DLD1 (cell line): ENCODE data around the gene VTI1A.

ENCODE experiments used
- in situ Hi-C: cut with HindIII; loops from 2 replicates; pipeline ENCODE4 v1.10.0; 2017; ENCODE audit warnings: low sequenced_read_pairs

Gene VTI1A

DNA sequence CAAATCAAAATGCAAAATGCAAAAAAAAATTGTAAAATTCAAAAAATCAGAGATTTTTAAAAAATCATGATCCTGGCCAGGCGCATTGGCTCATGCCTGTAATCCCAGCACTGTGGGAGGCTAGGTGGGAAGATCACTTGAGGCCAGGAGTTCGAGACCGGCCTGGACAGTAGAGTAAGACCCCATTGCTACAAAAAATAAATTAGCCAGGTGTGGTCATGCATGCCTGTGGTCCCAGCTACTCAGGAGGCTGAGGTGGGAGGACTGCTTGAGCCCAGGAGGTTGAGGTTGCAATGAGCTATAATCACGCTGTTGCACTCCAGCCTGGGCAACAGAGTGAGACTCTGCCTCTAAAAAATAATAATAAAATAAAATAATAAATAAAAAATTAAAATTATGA lies 347.2 kb downstream of the VTI1A start:
- in situ Hi-C loops = no loop called here

DNA sequence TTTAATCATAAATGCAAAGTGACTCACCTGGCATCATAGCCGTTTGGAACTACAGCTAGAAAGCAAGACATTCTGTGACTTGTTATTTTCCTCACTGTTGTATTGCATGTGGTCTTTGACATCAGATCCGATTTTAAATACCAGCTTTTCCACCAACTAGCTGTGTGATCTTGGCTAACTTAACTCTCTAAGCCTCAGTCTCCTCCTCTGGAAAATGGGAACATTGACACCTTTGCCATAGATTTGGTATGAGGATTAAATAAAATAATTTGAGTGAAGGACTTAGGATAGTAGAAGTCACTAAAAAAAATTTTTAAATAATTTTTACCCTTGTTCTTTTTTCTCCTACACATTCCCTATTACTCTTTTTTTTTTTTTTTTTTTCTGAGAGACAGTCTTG lies 348.1 kb downstream of the VTI1A start:
- in situ Hi-C loops = no loop called here

DNA sequence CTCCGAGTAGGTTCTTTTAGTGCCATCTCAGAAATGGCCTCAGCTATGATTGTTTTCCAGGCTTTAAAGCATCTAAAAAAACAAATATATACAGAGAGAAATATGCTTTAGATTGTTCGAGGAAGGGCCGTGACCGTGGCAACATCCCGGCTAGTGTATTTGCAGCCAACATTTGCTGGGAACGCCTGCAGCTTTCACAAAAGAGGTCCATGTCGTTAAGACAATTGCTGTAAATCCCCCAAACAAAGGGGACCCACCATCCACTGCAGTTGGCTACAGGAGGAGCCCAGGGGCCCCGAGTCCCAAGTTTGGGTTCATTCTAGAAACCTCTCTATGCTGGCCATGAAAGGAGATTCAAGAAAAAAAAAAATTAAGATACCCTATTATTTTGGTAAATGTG lies 350.2 kb downstream of the VTI1A start:
- in situ Hi-C loops = no loop called here

DNA sequence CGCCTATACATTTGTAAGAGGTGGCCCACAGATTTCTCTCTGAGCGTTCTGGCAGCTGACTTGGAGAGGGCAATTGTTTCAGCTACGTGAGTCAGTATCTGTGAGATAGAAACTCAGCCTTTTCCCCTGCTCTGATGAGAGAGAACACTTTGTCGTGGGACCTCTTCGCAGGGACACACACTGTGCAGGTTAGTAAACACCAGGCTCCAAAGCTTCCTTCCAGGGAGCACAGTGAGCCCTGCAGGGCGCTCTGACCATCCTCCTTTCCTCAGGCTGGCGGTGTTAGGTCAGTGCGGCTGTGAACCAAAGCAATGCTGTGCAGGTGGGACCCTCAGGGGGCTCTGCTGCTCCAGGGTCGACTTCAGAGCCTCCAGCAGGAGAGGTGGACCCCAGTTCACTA lies 350.8 kb downstream of the VTI1A start:
- in situ Hi-C loops = no loop called here

DNA sequence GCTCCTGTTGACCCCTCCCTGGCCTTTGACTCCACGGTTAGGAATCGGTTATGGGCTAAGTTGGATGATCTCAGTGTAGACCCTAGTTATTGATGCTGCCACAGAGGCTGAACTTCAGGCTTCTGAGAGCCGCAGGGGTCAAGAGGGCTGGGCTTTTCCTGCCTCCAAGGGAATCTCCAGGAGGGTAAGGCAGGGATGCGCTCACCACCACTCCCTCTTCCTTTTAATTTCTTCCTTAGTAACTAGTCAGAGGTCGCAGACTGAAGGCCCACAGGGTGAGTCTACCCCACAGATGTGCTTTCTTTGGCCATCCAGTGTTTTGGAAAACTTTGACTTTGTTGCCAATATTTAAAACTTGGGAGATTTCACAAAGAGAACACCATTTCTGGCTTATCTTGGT lies 352.0 kb downstream of the VTI1A start:
- in situ Hi-C loops = no loop called here

DNA sequence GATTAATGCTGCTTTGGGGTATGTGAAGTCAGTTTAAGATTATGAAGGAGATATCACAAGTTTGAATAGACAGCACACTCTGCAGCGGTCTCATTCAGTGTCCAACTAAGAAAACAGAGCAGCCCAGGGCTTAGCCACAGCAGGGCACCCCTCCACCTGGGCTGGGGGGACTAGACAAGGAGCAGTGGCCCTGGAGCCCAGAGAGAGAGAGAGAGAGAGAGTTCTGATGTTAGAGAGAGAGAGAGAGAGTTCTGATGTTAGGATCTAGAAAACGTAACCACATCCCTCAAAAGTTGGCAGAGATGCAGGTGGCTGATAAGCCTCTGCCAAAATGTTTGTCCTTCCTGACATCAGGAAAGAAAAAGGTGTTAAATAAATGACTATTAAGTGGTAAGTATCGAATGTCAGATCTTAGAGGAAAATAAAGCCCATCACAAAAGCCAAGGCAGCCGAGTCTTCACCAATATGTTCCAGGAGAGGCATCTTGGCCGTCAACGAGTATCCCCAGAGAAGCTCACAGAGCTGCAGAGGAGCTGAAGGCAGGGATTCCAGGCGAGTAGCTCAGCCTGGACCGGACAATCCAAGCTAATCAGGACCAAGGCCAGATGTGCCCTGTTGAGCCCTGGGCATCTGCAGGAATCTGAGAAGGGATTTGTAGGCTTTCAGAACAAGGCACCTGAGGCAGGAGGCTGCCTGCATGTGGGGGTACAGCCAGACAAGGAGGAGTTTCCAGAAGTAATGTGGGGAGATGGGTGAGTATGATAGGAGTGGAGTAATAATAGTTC lies 352.9 kb downstream of the VTI1A start:
- in situ Hi-C loops = no loop called here

DNA sequence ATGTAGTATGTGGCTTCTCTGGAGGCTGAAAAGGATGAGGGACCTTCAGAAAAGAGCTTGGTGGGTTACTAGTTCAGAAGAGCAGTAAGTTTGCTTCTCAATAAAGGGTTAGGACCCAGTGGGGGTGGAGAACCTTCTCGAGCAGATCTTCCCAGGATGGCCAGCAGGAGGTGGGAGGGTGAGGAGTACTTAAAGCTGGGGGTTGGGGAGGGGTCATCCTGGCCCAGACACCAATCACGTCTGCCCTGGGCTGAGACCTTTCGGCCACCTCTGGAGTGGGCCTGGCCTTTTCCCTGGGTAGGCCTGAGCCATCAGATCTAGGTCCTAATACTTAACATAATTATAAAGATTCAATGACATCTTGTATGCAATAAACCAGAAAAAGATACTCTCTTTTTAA lies 354.0 kb downstream of the VTI1A start:
- in situ Hi-C loops = no loop called here

DNA sequence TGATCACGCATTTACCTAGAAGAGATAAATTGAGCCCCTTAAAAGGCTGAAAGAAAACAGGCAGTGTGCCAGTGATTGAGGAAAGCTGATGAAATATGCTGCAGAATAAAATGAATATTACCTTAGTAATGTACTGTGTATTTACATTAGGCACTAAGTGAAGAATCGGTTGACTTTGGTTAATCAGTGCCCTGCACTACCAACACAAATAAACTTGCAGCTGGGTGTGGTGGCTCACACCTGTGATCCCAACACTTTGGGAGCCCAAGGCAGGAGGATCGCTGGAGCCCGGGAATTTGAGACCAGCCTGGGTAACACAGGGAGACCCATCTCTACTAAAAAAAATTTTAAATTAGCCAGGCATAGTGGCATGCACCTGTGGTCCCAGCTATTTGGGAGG lies 354.7 kb downstream of the VTI1A start:
- in situ Hi-C loops = no loop called here

DNA sequence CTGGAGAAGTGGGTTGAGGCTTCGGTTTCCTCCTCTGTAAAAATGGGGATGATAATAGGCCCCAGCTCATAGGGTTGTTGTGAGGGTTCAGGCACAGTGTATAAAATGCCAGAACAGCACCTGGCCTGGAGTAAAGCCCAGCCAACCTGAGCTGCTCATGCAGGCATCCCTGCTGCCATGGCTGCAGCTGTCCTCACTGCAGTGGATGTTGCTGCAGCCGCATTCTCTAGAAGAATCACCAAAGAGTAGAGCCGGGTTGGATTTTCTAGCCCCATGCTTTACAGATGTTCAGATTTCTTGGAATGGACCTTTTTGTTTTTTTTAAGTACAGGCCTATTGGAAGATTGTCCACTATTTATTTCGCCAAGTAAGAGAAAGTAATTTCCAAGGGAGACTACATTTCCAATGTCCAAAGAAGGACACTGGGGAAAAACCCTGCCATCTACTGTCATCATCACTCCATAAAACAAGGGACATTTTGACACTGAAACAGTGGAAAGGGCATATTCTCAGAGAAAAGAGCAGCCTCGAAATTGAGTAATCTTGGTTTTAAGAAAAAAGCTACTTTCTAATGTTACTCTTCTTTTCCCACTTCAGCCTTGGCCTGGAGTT lies 355.5 kb downstream of the VTI1A start:
- in situ Hi-C loops = no loop called here

DNA sequence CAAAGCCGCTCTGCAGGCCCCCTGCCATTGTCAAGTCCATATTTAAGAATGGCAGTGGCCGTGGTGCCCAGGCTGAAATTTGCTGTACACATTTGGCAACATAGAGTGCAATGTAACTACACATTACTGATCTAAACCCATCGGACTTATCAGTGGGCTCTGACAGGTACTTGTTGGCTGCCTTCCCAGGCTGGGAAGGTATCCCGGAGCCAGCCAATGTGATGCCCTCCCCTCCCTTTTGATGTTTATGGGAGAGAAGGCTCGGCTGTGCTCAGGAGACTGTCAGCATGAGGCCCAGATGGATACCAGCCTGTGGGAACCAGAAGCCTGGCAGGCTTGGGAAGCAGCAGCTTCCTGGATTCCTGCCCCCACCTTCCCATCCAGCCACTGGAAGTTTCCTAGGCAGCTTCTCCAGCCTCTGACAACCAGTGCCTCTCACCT lies 357.0 kb downstream of the VTI1A start:
- in situ Hi-C loops = no loop called here

DNA sequence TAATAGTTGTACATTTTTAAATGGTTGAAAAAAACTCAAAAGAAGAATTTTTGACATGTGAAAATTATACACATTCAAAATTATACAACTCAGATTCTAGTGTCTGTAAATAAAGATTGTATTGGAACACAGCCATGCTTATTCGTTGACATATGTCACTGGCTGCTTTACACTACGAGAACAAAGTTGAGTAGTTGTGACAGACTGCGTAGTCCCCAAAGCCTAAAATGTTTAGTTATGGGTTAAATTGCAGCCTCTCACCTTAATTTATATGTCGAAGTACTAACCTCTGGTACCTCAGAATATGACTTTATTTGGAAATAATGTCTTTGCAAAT lies 358.2 kb downstream of the VTI1A start:
- in situ Hi-C loops = no loop called here

DNA sequence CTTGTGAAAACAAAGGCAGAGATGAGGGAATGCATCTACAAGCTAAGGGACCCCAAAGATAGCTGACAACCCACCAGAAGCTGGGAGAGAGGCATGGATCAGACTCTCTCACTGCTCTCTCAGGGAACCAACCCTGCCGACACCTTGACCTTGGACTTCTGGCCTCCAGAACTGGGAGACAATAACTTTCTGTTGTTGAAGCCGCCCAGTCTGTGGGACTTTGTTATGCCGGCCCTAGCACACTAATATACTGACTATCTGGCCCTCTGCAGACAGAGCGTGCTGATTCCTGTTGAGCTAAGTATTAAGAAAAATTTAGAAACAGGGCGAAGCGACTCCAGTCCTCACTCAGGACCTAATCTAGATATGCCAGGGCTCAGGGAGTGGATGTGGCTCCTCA lies 358.7 kb downstream of the VTI1A start:
- in situ Hi-C loops = no loop called here

DNA sequence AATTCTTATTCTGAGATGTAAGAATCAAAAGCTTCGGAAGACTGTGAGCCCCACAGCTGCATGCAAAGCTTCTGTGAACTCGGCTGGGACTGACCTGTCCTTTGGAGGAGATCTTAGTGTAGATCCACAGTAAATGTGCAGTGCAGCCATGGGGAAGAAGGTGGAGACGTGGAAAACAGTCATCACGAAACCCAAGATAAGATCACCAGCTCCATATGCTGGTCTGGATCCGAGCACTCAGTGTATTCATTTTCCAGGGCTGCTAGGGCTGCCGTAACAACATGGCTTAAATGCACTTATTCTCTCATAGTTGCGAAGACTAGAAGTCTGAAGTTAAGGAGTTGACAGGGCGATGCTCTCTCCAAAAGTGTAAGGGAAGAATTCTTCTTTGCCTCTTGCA lies 360.0 kb downstream of the VTI1A start:
- in situ Hi-C loops = no loop called here

DNA sequence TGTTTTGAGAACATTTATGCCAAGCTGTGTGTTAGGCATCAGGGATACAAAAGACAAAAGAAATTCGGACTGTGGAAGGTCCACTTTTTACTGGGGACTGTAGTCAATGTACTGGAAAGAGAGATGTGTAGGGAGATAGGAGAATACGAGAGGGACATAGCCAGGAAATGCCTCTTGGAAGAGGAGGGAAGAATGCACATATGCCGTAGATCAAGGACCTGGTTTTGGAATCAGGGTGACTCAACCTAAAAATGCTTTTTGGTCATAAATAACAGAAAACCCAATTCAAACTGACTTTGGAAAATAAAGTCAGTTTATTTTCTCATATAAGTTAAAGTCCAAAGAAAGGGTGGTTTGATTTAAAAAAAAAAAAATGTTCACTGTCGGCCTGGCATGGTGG lies 362.7 kb downstream of the VTI1A start:
- in situ Hi-C loops = no loop called here

DNA sequence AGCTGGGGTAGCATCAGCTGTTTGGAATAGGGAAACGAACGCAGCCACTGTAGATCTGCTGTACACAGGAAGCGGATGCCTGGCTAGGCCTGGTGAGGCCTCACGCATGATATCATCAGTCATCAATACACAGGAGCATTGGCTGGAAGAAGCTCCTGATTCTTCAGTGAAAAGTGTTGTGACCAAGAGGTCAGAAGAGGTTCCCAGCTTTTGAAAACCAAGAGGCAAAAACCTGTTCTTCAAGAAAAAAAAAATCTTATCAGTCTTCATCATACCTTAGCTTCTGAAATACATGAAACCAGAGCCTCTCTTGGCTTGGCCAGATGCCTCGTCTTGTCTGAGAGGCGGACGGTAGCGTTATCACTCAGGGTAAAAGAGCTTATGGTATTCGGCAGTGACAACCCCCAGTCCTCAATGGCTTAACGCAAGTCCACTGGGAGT lies 363.7 kb downstream of the VTI1A start:
- in situ Hi-C loops = no loop called here

DNA sequence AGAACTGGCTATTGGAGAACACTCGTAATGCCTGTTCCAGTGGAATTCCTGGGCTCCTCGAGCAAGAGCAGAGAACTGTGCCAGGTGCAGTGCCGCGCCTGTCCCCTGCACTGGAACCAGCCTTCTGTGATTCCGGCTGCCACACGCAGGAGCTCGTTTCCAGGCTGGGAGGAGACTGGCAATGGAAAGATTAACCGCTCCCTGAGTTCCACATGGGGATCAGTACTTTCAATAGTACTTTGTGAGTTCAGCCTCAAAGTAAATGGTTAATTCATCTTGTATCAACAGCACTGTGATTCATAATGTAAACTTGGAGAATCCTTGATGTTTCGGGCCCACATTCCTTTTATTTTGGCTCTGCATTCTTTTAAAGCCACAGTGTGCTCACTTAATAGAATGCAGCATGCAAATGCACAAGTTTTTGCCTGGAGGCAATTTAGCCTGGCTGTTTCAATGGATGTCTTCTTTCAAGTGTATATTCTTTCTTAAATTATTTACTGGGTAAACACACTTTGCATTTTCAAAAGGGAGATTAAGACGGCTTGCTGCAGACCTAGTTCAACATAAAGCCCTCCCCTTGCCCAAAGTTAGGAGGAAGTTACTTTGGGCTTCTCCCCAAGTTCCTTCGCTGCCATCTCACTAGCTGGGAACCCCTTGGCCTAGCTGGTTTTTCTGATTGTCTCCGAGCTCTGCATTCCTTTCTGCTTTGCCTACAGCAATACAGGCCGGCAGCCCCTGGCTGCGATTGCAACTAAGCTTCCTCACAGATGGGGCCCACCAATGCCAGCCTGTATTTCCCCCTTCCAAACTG lies 364.9 kb downstream of the VTI1A start:
- in situ Hi-C loops = no loop called here

DNA sequence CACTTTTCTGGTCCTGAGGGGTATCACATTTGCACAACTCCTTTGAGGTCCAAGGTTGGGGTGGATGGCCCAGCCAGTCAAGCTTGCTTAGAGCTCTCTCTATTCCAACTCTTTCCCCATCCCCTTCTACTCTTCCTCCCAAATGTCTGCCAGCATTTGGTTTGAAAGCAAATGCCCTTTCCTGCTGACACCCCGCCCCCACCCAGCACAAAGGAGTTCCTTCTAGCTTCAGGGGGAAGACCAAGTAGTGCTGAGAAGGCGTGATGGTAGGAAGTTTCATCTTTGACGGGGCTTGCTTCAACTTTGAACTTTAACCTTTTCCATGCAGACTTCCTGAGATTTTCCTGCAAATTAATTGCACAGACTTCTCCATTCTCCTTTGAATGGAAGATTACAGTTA lies 365.6 kb downstream of the VTI1A start:
- in situ Hi-C loops = no loop called here

DNA sequence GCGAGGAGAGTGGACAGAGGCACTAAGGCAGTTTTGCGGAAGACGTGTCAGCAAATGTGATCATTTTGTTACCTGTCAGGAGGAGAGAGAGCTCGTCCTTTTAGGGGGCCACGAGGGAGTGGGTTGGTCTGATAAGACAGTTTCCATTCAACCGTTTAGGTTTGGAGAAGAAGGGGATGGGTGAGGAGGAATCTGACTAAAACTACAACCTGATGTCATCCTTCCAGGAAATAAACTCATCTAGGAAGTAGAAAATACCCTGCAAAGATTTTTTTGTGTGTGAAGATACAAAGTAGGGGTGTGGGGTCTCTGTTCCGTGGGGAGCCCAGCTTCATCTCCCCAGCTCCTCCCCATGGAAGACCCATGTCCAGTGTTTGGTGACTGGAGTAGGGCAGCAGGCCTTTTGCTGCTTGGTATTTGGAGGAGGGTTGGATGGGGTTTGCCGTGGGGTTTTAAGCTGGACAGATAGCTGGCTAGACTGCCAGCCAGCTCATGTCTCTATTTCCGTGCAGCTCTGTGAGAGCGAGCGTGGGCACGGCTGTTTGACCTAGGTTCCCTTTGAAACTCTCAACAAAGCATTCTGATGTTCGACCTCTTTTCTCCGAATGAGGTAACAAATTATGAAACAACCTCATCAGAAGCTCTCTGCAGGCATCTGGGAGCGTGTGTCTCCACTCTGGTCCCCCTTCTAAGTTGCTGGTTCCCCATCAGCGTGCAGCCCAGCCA lies 367.0 kb downstream of the VTI1A start:
- in situ Hi-C loops = no loop called here

DNA sequence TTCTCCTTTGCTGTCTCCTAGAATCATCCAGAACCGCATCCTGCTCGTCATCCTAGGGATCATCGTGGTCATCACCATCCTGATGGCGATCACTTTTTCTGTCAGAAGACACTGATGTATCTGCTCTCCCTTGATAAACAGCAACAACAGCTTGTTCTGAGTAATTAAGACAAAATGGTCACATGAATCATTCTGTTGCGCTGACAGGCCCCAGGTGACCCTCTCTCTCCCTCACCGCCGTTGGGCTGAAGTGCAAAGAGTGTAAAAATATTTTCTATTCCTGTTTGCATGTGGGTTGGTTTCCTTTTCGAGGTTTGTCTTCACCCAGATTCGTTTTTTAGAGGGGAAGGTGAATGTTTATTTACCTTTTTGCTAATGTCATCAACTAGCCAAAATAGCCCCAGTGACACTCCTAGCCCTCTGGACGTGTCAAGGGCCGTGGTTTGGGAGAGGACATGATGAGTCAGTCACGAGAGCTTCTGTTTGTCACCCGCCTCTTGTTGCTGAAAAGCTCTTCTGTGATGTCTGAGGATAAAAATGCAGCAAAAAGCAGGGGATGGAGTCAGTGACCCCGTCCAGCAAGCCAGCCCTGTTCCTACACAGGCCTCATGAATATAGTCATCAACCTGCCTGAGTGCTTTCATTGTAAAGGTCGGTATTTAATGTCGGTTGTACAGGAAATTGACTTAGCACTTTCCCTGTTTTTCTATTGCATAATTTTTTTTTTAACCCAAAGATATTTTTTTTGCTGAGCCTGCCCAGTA lies 368.4 kb downstream of the VTI1A start:
- in situ Hi-C loops = no loop called here

DNA sequence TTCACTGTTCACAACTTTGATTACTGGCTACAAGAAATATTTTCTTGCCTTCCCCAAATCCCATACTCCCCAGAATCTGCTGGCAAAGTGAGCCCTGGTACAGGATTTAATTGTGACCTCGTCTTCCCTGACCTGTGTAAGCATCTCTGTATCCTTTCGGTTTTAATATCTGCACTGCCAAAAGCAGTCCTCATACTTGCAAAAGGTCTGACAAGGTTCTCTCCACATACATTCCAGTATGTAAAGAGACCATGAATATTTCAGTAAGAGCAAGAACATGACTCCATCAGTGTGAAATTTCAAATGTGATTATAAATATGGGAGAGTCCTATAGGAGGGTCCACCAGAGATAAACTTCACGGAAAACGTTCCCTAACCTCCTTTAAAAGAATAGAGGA lies 369.0 kb downstream of the VTI1A start:
- in situ Hi-C loops = no loop called here

DNA sequence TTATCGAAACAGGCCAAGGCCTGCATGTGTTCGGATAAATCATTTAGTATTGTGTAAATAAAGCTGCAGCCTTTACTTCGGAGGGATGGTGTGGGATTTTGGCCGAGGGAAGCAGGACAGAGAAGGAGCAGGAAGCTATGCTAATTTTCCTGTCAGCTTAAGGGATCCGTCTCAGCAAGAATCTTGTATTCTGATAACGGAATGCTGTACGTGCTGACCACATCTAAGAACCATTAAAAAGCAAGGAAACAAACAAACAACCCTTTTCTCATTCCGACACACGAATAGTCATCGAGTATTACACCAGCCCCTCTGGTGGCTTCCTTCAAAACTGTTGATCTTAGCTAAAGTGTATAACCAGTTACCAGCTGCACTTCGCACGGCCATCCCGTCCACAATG lies 369.9 kb downstream of the VTI1A start:
- in situ Hi-C loops = no loop called here
